ENCODE measurements around the gene TERF2IP.

TERF2IP gene

DNA sequence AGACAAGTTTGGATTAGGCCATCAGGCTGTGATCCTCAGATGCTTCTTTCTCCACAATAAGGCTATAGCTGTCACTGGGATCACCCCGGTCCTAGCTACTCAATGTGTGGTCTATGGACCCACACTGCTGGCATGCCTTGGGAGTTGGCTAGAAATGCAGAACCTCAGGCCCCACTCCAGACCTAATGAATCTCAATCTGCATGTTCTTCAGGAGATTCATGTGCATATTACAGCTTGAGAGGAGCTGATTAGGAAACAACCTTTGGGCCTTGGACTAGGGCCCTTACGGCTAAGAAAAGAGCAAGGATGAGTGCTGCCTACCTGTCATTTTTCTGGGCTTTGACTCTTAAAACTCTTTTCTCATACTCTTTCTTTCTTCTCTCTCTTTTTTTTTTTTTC, 32.0 kb upstream of the TERF2IP start:
- in situ Hi-C loops (cut with HindIII; ENCODE audit: low sequenced_read_pairs): no loop called here
- no peak for DNase-seq (ENCODE audit: low read depth)
- TF ChIP-seq CTCF (IDR thresholded peaks at IDR 0.05; ENCODE audit: low read depth, low read length, missing control alignments): no peak
- H3K4me3 ChIP-seq (ENCODE audit: low read depth, low read length): no peak overlapping the region

DNA sequence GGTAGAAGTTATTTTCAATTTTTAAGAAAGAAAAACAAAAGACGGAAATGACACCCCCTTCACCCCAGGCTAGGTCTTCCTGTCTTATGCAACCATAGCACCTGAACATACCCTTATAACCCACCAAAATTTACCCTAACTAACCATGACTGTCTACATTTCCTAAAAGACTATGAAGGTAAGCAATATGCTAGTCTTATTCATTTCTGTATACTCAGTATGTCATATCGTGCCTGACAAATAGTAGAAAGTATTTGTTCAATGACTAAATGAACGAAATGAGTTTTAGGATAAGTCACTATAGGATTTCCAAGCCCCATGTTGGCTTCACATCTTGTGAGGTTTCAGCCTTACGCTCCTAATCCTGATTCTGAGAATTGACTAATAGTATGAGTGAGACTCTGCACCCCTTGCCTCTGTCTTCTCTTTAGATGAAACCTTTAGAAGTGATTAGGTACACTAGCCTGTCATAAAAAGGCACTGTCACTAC, 31.0 kb upstream of the TERF2IP start:
- DNase-seq (ENCODE audit: low read depth): no peak
- no peak overlapping the region for H3K4me3 ChIP-seq (ENCODE audit: low read depth, low read length)
- no peak for TF ChIP-seq CTCF (IDR thresholded peaks at IDR 0.05; ENCODE audit: low read depth, low read length, missing control alignments)
- in situ Hi-C loops (cut with HindIII; ENCODE audit: low sequenced_read_pairs): no loop called here

GRCh38 chr16:75617121-75617520, 30.5 kb upstream of the TERF2IP start:
- H3K4me3 ChIP-seq (ENCODE audit: low read depth, low read length): no peak overlapping the region
- no peak for TF ChIP-seq CTCF (IDR thresholded peaks at IDR 0.05; ENCODE audit: low read depth, low read length, missing control alignments)
- in situ Hi-C loops (cut with HindIII; ENCODE audit: low sequenced_read_pairs): no loop called here
- no peak for DNase-seq (ENCODE audit: low read depth)

DNA sequence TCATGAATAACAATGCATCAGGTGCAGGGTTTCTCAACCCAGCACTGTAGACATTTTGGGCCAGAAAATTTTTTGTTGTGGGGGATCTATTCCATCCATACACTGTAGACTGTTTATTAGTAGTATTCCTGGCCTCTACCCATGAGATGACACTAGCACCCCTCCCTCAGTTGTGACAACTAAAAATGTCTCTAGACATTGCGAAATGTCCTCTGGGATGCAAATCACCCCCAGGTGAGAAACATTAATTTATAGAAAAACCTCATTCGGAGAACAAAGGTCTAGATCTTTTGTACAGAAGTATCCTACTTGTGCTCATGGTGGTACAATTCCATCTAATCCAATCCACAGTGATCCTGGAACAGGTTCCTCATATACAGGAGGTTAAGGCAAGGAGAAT, 28.8 kb upstream of the TERF2IP start:
- DNase-seq (ENCODE audit: low read depth): no peak
- H3K4me3 ChIP-seq (ENCODE audit: low read depth, low read length): no peak overlapping the region
- TF ChIP-seq CTCF (IDR thresholded peaks at IDR 0.05; ENCODE audit: low read depth, low read length, missing control alignments): no peak
- in situ Hi-C loops (cut with HindIII; ENCODE audit: low sequenced_read_pairs): no loop called here

DNA sequence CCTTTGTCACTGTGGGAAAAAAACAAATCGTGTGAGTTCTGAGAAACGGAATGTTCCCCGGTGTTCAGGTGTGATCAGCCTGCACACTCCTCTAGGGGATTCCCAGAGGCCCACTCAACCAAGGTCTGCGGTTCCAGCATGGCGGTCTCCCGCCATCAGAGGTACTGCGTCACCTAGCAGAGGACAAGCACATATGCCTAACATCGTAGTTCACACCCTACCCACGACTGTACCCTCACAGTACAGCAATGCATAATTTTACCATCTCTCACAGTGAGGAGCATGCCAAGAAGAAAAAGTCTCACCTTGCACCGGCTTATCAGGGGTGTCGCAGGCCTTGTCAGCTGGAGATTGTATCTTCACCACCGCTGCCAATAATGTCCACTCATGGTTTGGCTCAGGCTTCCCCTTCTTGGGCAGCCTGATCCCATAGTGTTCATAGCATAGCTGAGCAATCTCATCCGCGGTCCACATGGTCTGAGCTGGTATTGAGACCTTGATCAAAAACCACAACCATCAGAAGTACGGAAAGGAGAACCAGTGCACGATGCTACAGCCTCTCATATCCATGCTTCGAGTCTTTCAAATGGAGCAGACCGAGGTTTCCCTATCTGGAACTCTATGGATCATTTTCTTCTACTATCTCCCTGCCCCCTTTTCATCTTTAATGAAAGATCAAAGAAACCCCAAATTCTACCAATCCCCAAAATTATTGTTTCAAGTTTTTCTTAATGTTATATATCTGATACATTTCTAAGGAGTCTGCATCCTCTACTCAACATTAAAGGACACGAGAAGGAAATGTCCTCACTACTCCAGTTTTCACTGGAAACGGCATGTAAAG, 27.0 kb upstream of the TERF2IP start:
- H3K4me3 ChIP-seq (ENCODE audit: low read depth, low read length): no peak overlapping the region
- no peak for TF ChIP-seq CTCF (IDR thresholded peaks at IDR 0.05; ENCODE audit: low read depth, low read length, missing control alignments)
- in situ Hi-C loops (cut with HindIII; ENCODE audit: low sequenced_read_pairs): no loop called here
- no peak for DNase-seq (ENCODE audit: low read depth)

DNA sequence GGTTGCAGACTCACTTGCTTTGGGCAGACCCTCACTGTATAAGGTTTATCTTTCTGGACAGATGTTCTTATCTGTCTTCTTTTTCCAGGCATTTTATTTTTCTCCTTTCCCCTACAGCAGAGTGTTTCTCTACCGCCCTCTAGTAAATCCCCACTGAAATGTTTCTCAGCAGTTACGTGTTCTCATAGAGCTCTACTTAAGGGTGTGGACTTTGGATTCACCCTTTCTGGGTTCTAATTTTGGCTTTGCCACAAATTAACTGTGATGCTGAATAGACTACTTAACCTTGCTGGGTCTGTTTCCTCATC, 26.4 kb upstream of the TERF2IP start:
- DNase-seq (ENCODE audit: low read depth): no peak
- H3K4me3 ChIP-seq (ENCODE audit: low read depth, low read length): no peak overlapping the region
- TF ChIP-seq CTCF (IDR thresholded peaks at IDR 0.05; ENCODE audit: low read depth, low read length, missing control alignments): peak; percentile 55
- in situ Hi-C loops (cut with HindIII; ENCODE audit: low sequenced_read_pairs): no loop called here
